ENCODE measurements around the gene MYO1B. TPM values are rescaled to one million over a fixed set of nuclear protein-coding genes. Genes with fewer than 3 reads are reported as not detected.

The MYO1B gene
- total and polyA plus RNA-seq, 2 of the 4 experiments (the other 2 are of a cell fraction), result 57.2 to 116 TPM

GRCh38 chr2:191289049-191289448 lies 43.8 kb downstream of the MYO1B start:
- Histone ChIP-seq H4K8ac (ENCODE audit: low read depth in 2 of 2, low read length in 2 of 2) (no peak overlapping the region), H2AFZ (replicated peaks; ENCODE audit: low read length, poor library complexity) (no peak overlapping the region), H3K9ac (ENCODE audit: low read depth, low read length) (no peak overlapping the region), H2AK9ac (replicated peaks; ENCODE audit: low read depth, low read length, poor library complexity) (no peak overlapping the region), H2BK120ac (ENCODE audit: low read depth, low read length) (no peak overlapping the region), H3K4ac (ENCODE audit: low read depth, low read length) (no peak overlapping the region), H3K56ac (ENCODE audit: extremely low read depth, insufficient read depth, low read length) (no peak overlapping the region), H3K4me1 (ENCODE audit: control insufficient read depth, insufficient read depth, low read length) (peaks cover 12% of the 10 kb centered on the region), H3K36me3 (ENCODE audit: control insufficient read depth, insufficient read depth, low read length) (peaks cover 13% of the 10 kb centered on the region), H4K5ac (ENCODE audit: low read depth, low read length) (no peak overlapping the region), H3K23ac (ENCODE audit: low read depth, low read length) (no peak overlapping the region), H3K27me3 (ENCODE audit: control insufficient read depth, insufficient read depth, low read length) (no peaks in the 10 kb centered on the region), H2BK20ac (ENCODE audit: low read depth, low read length) (no peak overlapping the region), H2BK5ac (ENCODE audit: low read depth, low read length, poor library complexity, severe bottlenecking) (no peak overlapping the region), H2BK15ac (ENCODE audit: low read depth, low read length) (no peak overlapping the region), H3K27ac (ENCODE audit: insufficient read depth, low read length) (no peak overlapping the region), H3K9me3 (ENCODE audit: control insufficient read depth, insufficient read depth, low read length) (no peaks in the 10 kb centered on the region), H3K79me1 (ENCODE audit: low read depth in 1 of 2, low read length in 2 of 2) (peaks cover 45 to 79% of the 10 kb centered on the region in 2 experiments), H3K4me2 (ENCODE audit: low read depth, low read length) (no peak overlapping the region), H3K18ac (ENCODE audit: low read depth, low read length) (no peak overlapping the region), H4K20me1 (ENCODE audit: insufficient read depth, low read length) (peaks cover 32% of the 10 kb centered on the region; the same call in 1 of the 2 replicates), H4K91ac (ENCODE audit: insufficient read depth, low read depth, low read length) (no peak overlapping the region), H3K9me1 (ENCODE audit: insufficient read depth, low read length) (peaks cover 5% of the 10 kb centered on the region), H2AK5ac (ENCODE audit: low read depth, low read length) (no peak overlapping the region), H3K4me3 (ENCODE audit: insufficient read depth, low read depth, low read length) (no peak overlapping the region), H3K14ac (replicated peaks; ENCODE audit: low read depth, low read length) (no peak overlapping the region)
- ChIA-PET CTCF (interaction anchor here (1.0 kb wide), 1 partner anchor 42 kb away, joined by 3 read pairs; no protein-coding TSS in a partner anchor), POLR2A (ENCODE audit: unreplicated experiment) (interaction anchor here (0.7 kb wide), 1 partner anchor 115 kb away, joined by 3 read pairs; no protein-coding TSS in a partner anchor)
- ATAC-seq (ENCODE audit: low read depth) (no peak), DNase-seq (no peak)
- in situ Hi-C loops (cut with MboI; ENCODE audit: low sequenced_read_pairs) (no loop called here), intact Hi-C loops (cut with micrococcal nuclease) (no loop called here), dilution Hi-C loops (cut with HindIII; ENCODE audit: low sequenced_read_pairs, unreplicated experiment) (no loop called here)
- TF ChIP-seq RAD21 (IDR thresholded peaks at IDR 0.05; ENCODE audit: low read length), result no peak
- 0 out of 2 replicates have a peak, but pooled peaks have one; percentile 27 for TF ChIP-seq CEBPB (IDR thresholded peaks at IDR 0.05; ENCODE audit: low read depth, low read length)
- 61% methylated on average over 3 of the region's 7 CpGs; no CpG with 5 or more reads in 1 of the 2 experiments for WGBS, 2 experiments (ENCODE audit: extremely low coverage in 2 of 2, insufficient read length in 1 of 2)
- no TSS peak for BruUV-seq (replicated peaks)

Measured in IMR-90 (cell line).